ENCODE measurements around the gene CARNS1.
"Not testable (repeated sequence)": the region's sequence is repeated elsewhere in the genome, so short reads cannot be mapped to it uniquely, and the experiment has no call there.

CARNS1 gene

DNA sequence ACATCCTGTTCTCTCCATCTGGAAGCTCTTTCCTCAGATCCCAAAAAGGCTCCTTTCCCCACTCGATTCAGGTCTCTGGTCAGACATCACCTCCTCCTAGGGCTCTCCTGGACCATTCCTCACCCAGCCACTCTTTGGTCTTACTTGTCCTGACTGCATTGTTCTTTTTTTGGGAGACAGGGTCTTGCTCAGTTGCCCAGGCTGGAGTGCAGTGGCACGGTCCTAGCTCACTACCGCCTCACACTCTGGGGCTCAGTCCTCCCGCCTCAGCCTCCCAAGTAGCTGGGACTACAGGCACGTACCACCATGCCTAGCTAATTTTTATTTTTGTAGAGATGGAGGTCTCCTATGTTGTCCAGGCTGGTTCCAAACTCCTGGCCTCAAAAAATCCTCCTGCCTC, 30.0 kb downstream of the CARNS1 start:
- DNase-seq, result no peak

DNA sequence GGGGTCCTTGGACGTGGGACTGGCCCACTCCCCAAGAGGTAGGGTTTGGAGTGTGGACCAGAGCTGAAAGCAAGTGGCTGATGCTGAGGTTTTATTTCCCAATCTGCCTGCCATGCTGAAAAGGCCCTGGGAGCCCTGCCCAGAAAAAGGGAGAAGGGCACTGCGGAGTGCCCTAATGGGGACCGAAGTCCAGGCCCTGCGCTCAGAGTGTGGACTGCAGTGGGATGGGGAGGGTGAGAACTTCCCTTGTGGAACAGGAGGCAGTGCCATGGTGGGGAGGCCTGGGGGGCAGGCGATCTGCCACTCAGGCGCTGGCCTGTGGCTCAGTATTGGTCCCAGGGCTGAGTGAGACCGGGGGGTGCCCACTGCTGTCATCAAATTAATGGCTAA, 32.7 kb downstream of the CARNS1 start:
- no peak for DNase-seq

DNA sequence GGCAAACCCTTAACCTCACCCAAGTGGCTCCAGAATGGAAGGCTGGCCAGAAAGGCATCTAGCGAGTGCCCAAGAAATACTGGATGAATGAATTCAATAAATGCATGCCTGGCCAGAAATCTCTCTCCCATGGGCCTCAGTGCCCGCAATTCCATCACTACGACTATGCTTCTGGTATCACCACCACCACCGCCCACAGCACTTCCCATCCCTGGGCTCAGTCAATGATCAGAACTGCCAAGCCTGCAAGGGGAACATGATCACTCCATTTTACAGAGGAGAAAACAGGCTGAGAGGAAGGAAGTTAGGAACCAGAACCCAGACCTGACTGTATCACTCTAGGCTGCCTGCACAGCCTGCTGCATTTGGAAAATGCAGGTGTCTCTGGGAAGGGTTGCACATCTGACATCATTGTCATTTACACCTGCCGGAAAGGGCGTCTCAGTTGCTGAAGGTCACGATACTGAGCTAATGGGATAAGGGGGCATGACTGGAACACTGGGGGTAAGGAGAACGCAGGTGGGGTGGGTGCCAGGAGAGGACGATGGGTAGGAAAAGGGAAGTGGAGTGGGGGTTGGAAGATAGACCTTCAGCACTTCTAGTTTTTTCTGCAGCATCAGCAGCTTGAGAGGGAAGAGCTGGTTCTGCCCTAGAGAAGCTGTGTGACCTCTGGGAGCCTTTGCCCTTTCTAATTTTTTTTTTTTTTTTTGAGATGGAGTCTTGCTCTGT, 33.8 kb downstream of the CARNS1 start:
- DNase-seq, result peak; percentile 25

DNA sequence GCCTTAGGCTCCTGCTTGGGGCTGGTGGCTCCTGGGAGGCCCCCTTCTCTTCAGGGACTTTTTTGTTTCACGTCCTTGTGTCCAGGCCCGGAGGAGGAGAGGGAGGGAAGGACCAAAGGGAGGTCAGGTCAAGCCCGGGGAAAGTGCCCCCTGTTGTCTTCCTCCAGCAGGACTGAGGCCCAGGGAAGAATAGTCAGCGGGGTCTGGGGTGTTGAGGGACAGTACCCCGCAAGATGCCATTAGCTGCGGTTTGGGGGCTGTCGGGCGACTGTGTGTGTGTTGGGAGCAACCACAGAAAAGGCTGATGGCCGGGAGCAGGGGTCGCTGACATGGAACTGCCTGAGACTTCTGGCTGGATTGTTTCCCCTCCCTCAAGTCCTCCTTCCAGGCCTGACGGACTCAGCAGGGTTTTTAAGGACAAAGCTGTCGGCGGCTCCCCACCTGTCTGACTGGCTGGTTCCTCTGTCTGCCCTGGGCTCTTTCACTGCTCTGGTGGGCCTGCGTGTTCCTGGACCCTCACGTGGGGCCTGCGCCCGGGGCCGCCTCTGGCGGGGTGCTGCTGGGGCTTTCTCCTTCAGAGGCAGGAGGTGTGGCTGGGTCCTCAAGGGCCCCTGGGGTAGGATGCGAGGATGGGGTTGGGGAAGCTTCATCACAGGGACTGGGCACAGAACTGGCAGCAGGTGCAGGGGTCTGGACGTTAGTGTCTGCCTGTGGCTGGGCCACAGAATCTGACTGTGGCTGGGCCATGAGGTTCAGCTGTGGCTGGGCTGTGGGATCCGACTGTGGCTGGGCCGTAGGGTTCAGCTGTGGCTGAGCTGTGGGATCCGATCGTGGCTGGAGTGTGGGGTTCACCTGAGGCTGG, 35.5 kb downstream of the CARNS1 start:
- no peak for DNase-seq

DNA sequence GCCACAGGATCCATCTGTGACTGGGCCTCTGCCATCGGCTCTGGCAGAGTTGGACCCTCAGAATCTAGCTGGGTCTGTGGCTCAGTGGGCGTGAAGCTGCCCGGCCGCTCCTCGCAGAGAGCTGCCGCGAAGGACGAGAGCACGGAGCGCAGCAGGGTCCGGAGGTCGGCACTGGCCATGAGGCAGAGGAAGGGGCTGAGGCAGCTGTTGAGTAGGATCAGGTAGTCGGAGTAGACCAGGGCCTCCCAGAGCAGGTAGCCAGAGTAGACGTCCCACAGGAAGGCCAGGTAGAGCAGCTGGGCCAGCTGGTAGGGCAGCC, 36.1 kb downstream of the CARNS1 start:
- DNase-seq, result no peak

DNA sequence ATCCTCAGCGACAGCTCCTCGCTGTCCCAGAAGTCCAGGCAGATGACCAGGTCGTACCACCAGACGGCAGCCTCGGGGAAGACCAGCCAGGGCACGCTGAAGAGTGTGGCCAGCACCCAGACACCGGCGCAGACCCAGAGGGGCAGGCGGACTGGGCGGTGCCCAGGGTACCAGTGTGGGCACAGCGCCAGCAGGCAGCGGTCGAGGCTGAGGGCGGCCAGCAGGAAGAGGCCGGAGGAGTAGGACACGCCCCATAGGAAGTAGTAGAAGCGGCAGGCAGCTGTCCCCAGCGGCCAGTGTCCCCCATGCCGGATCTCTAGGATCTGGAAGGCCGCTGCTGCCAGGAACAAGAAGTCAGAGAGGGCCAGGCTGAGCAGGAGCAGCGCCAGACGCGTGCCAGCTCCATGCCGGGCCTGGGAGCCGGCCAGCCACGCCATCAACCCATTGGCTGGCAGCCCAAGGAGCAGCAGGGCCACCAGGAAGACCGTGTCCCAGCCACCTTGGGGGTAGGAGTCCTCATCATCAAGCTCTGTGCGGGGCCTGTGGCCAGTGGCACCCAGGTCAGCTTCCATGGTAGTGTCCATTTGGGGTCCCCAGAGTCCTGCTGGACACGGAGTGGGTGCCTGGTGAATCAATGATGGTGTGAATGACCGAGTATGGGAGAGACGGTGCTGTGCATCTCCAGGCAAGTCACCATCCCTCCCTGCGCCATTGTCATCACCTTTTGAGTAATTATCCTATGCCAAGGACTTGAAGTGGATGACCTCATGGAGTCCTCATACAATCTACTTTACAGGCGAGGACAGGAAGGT, 36.9 kb downstream of the CARNS1 start, which contains the start of gene GPR152:
TSS of gene GPR152 (minus strand) at position 589 of the 812 bp plus-strand sequence. CDS start at position 584, 5 bp downstream.
- DNase-seq, result no peak

DNA sequence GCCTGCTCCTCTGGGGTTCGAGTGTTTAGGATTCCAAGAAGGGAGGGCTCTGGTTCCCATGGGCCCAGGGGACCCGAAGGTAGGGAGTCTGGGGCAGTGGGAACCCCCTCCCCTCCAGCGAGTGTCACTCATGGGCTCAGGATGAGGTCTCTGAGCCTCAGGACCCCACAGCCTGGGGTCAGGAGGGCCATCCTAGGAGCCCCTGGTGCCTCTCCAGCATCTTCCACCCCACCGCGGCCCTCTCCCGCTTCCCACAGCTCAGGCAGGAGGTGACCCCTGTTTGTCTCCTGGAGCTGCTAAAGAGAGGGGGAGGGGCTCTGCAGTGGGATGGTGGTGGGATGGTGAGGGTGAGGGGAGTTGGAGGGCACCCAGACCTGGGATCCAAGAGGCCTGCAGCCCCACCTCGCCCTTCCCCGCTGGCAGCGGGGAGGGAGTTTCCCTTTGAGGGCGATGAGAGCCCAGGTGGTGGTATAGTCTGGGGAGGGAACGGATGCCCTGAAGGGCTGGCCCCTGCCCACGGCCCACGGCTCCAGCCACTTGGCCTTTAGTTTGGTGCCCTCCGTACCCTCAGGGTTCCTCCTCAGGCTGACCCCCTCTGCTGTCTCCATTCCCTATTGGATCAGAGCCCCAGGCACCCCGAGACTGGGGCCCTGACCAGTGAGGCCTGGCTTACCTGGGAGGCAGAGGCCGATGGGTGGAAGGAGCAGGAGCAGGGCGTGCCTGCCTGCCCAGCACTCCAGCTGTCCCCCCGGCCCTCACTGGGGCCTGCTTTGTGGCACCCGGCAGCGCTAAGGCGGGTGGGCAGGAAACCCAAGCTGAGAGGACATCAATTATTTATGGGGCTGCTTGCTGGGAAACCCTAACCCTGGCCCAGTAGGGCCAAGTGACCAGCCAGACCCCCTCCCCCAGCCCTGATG, 38.6 kb downstream of the CARNS1 start:
- no peak for DNase-seq

DNA sequence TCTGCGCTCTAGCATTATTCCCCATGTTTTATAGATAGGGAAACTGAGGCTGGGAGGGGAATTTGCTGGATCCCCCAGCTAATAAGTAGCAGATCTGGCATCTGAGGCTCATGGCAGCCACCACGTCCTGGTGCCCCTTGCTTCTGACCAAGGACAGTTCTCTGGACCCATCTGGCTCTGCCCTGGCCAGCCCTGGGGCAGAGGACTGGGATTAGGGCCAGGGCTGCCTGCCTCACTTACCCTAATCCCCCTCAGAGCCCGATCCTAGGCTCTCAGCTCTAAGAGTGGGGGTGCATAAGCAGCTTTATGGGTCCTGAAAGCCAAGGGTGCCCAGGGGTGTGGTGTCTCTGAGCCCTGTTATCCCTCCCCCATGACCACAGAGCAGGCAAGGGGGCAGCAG, 39.6 kb downstream of the CARNS1 start, which contains the start of gene CABP4:
TSS of gene CABP4 (plus strand) at position 301 of the 400 bp plus-strand sequence. CDS start at position 371, 70 bp downstream.
- no peak for DNase-seq

DNA sequence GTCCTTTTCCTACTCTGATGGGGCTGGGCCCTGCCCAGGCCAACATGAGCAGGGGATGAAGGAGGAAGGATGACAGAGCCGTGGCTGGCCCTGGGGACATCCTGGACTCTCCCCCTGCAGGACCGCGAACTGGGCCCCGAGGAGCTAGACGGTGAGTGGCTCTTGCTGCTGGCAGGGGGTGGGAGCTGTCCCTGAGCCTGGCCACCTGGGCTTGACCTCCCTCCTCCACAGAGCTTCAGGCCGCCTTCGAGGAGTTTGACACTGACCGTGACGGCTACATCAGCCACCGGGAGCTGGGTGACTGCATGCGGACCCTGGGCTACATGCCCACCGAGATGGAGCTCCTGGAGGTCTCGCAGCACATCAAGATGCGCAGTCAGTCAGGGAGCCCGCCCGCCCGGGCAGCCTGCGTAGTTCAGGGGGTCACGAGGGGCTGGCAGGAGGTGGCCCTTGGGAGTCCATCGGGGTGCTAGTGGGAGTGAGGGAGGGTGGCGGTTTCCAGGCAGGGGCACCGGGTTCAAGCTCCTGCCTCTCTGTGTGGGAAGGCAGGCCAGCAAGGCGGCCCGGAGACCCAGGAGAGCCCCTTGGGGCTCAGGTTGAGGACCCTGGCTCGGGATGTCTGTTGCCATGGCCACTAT, 40.7 kb downstream of the CARNS1 start:
- no peak for DNase-seq

DNA sequence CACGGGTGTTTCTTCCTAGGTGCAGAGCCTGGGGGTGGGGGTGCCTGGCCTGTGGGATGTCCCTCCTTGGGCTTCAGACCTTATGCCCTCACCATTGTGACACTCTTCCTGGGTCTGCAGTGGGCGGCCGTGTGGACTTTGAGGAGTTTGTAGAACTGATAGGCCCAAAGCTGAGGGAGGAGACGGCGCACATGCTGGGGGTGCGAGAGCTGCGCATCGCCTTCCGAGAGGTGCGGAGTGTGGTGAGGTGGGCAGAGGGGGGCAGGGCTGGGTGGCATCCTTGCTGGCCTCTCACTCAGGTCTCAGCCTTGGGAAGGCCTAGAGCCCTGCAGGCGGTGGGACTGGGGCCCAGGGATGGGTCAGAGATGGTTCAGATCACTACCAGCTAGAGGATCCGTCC, 42.0 kb downstream of the CARNS1 start:
- no peak for DNase-seq

DNA sequence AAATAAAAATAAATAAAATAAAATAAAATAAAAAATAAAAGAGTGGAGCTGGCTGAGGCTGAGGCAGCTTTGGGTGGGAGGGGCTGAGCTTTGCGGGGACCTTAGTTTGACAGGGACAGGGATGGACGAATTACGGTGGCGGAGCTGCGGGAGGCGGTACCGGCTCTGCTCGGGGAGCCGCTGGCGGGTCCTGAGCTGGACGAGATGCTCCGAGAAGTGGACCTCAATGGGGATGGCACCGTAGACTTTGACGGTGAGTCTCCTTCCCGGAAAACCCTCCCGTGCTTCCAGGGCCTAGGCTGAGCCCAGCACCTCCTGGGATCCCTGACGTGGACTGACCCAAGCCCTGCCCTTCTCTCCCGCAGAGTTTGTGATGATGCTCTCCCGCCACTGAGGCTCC, 42.8 kb downstream of the CARNS1 start:
- DNase-seq, result no peak

DNA sequence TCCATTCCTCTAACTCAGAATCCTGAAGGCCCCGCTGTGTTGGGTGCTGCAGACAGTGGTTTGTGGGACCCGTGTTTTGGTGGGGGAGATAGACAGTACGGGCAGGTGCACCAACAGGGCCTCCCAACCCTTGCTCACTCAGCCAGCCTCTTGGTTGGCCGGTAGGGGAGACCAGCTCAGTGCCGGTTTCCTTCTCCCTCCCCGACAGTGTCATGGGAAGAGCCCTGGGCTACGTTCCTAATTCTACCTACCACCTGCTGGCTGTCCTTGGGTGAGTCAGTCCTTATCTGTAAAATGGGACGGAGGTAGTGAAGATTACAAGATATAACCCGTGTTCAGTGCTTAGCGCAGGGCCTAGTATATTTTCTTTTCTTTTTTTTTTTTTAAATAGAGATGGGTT, 47.7 kb downstream of the CARNS1 start:
- DNase-seq, result no peak

DNA sequence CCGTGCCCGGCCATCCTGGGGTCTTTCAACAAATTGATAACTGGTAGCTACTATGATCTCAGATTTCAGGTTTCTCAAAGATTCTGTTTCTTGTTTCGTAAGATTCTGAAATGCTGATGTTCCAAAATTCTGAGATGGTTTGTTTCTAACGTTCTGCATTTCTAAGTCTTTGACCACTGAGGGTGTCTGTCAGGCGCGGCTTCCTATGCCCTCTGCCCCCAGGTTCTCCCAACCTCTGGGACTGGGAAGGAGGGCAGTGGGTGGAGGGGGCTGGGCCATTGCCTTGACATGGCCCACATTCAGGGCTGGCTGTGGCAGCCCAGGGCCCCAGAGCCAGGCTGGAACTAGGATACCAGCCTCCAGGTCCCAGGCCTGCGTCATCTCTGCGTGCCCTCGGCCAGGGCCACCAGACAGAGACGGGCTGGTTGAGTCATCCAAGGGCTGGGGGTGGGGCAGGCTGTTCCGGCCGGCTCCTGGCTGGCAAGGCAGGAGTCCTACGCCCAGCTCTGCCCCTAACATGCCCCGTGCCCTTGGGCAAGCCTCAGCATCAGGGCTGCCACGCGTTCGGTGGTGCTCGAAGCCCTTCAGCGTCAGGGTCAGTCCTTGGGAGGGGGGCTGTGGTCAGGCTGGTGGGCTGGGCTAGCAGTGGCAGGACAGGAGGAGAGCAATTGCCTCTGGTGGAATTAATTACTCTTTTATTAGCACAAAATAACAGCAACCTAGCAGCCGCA, 48.4 kb downstream of the CARNS1 start:
- DNase-seq, result no peak

DNA sequence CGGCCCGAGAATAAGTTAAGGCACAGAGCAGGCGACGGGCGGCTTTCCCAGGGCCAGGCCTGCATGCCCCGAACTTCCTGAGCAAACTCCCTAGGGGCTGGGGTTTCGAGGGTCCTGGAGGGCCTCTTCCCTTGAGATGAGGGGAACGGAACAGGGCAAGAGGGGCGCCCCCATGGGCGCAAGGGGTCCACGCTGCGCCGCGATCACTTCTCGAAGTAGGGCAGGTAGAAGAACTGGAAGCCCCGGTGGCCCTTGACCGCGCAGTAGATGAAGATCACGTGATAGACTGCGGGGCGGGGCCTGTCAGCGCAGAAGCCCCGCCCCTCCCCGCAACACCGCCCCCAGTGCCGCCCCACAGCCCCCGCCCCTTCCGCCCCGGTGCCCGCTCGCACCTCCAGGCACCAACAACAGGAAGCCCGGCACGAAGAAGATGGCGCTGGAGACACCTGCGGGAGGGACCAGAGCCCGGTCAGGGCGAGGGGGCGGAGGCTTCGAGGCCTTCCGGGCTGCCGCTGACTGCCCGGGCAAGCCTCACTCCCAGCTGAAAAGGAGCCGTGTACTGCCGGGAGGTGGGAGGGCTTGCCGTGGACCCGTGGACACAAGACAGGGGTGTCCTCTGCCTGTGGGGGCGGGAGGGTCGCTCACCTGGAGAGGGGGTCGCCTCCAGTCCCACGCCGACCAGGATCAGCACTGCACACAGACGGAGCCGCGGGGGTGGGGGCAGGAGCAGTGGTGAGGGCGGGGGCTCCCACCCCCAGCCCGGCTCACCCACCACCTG, 49.1 kb downstream of the CARNS1 start:
- peak; percentile 83 for DNase-seq

DNA sequence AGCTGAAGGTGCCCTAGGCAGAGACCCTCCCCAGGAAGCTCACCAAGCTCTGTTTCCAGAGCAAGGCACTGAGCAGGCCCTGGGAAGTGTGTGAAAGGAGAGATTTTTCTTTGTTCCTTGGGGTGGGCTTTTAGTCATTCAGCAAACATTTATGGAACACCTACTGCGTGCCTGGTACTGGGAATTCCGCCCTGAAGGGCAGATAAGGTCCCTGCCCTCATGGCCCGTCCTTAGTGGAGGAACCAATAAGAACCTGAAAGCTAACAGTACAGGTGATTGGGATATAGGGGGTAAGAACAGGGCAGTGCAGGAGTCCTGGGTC, 49.7 kb downstream of the CARNS1 start:
- DNase-seq, result no peak

DNA sequence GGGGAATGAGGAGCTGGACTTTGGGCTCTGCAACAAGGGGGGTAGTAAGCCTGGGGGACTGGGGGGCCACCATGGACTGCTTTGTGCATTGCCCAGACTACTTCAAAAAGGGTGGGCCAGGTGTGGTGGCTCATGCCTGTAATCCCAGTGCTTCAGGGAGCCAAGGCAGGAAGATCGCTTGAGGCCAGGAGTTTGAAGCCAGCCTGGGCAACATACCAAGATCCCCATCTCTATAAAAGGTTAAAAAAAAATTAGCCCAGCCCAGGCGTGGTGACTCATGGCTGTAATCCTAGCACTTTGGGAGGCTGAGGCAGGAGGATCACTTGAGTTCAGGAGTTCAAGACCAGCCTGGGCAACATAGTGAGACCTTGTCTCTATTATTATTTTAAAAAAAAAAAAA, 50.1 kb downstream of the CARNS1 start:
- DNase-seq, result not testable (repeated sequence)

DNA sequence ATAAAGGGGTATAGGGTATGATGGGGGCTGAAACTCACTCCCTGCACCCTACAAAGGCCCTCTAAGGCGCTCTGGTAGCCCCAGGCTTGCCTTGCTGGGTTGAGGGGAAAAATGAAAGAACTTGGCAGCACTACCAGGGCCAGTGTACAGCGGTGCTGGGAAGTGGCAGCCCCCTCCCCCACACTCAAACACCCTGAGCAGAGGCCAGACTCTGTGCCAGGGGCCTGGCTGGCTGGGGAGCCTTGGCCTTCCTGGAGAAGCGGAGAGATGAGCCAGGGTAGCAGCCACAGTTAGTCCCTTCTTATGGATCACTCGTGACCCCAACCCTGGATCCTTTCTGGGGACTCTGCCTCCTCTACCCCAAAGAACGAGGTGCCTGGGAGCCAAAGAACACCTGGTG, 50.9 kb downstream of the CARNS1 start:
- DNase-seq, result no peak

DNA sequence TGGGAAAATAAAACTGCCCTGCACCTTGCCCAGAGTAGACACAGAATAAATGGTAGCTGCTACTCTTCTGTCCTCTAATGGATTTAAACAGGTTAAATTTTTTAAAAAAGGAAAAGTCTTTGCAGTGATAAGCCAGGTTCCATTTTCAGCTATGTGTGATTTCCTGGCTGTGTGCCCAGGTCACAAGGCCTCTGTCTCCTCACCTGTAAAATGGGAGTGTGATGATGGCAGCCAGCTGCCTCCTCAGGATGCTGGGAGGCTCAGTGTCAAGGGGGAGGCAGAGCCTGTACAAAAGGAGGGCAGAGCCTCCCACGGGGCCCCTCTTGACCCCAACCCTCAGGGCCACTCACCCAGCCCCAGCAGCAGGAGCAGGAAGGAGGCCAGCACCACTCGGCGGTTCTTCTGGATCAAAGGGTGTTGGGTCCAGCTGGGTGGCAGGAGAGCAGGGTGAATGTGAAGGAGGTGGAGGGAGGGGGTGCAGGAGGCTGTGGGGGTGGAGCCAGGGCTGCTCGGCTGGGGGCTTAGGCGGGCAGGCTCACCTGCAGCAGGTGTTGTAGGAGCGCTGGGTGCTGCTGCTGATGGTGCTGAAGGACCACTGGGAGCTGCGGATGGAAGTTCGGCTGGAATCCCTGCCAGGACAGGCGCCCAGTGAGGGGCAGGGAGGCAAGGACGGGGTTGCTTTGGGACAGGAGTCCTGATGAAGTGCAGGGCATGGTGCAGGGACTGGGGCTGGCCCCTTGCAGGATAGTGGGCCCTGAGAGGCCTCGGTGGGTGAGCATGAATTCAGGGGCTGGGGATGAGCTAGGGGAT, 51.7 kb downstream of the CARNS1 start:
- DNase-seq, result no peak

DNA sequence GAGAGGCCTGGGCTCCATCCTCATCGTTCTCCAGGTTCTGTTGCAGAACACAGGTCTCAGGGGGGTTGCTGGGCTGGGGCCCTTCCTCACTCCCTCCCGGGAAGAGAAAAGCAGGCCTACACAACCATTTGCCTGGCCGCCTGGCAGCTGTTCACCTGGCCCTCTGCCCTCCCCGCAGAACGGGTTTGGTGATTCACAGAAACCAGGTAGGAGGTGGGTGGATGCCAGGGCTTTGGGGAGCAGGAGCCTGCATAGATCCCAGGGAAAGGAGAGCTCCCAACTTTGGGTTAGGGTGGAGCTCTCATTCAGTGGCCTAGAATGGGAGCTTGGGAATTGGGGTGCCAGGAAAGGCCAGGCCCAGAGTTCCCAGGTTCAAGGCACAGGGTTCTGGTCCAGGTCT, 52.6 kb downstream of the CARNS1 start:
- no peak for DNase-seq

DNA sequence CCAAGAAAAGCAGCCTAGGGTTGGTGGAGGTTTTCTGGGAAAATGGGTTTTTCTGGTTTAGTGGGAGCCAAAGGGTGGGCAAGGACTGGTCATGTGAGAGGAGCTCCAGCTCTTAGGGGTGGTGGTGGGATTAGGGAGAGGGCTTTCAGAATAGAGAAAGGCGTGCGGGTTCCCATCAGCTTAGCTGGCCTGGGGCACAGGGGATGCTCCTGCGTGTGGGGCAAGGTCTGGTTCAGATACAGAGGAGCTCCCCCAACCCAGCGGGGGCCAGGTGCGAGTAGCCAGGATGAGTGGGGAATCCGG, 52.9 kb downstream of the CARNS1 start:
- no peak for DNase-seq

Measured in GDM1 (cell line).